ENCODE data around the gene IRF3. TPM values are rescaled to one million over a fixed set of nuclear protein-coding genes. Genes with fewer than 3 reads are reported as not detected.

The IRF3 gene
- total RNA-seq, 1 experiment from 2014 or later = 181 TPM

GRCh38 chr19:49666120-49666444, 425 bp upstream of the IRF3 start:
- no peak for DNase-seq
- ChIA-PET CTCF (no interaction called here), POLR2A (ENCODE audit: unreplicated experiment) (interaction anchor here (0.5 to 0.6 kb wide), 3 partner anchors 24 to 213 kb away, joined by 3 to 6 read pairs (median 4); partner anchors contain the start of gene SCAF1)
- TF ChIP-seq CTCF (conservative IDR thresholded peaks at IDR 0.05) (no peak), EZH2 (IDR thresholded peaks at IDR 0.05; ENCODE audit: low read depth) (no peak)
- Histone ChIP-seq H3K9me2 (ENCODE audit: insufficient read depth) (no peaks in the 10 kb centered on the region), H3K9me3 (ENCODE audit: insufficient read depth, low read depth) (no peaks in the 10 kb centered on the region), H3K4me2 (peak overlapping the region; percentile 99), H3K36me3 (ENCODE audit: low read depth) (peaks cover 10% of the 10 kb centered on the region), H3K4me1 (replicated peaks; ENCODE audit: insufficient read depth) (peaks cover 21% of the 10 kb centered on the region), H3K4me3 (peak overlapping the region; percentile 95), H3K79me2 (ENCODE audit: low read depth) (peaks cover 44% of the 10 kb centered on the region), H2AFZ (peak overlapping the region; percentile 90), H3F3A (ENCODE audit: insufficient read depth, low read depth) (peaks cover 37% of the 10 kb centered on the region), H3K27me3 (ENCODE audit: insufficient read depth, low read depth) (no peaks in the 10 kb centered on the region), H3K27ac (no peak overlapping the region), H4K20me1 (ENCODE audit: insufficient read depth) (peaks cover 17% of the 10 kb centered on the region)
- TSS peak; percentile 55 for BruUV-seq (replicated peaks)
- intact Hi-C loops (cut with micrococcal nuclease; ENCODE audit: unreplicated experiment) = no loop called here

GRCh38 chr19:49665036-49665350, 664 bp downstream of the IRF3 start:
- DNase-seq = no peak
- peak overlapping the region; percentile 67 for H3K27ac ChIP-seq
- no TSS peak for BruUV-seq (replicated peaks)
- H4K20me1 ChIP-seq (ENCODE audit: insufficient read depth) = peaks cover 26% of the 10 kb centered on the region
- peaks cover 21% of the 10 kb centered on the region for H3K4me1 ChIP-seq (replicated peaks; ENCODE audit: insufficient read depth)
- TF ChIP-seq CTCF (conservative IDR thresholded peaks at IDR 0.05) (no peak), EZH2 (IDR thresholded peaks at IDR 0.05; ENCODE audit: low read depth) (no peak)
- peak overlapping the region; percentile 95 for H3K4me3 ChIP-seq
- H3K9me2 ChIP-seq (ENCODE audit: insufficient read depth) = no peaks in the 10 kb centered on the region
- peaks cover 44% of the 10 kb centered on the region for H3K79me2 ChIP-seq (ENCODE audit: low read depth)
- H3K27me3 ChIP-seq (ENCODE audit: insufficient read depth, low read depth) = no peaks in the 10 kb centered on the region
- ChIA-PET CTCF (interaction anchor here (0.7 kb wide), 1 partner anchor 24 kb away, joined by 13 read pairs; no protein-coding TSS in a partner anchor), POLR2A (ENCODE audit: unreplicated experiment) (interaction anchor here (0.5 to 1.9 kb wide), 5 partner anchors 11 to 567 kb away, joined by 3 to 25 read pairs (median 14); partner anchors contain the start of genes AP2A1, RRAS and SCAF1)
- peak overlapping the region; percentile 99 for H3K4me2 ChIP-seq
- H3K9me3 ChIP-seq (ENCODE audit: insufficient read depth, low read depth) = no peaks in the 10 kb centered on the region
- peak overlapping the region; percentile 90 for H2AFZ ChIP-seq
- intact Hi-C loops (cut with micrococcal nuclease; ENCODE audit: unreplicated experiment) = loop anchor here (2.0 kb wide), 1 partner anchor 72 kb away; no protein-coding TSS in a partner anchor
- peaks cover 48% of the 10 kb centered on the region for H3F3A ChIP-seq (ENCODE audit: insufficient read depth, low read depth)
- peaks cover 14% of the 10 kb centered on the region for H3K36me3 ChIP-seq (ENCODE audit: low read depth)

- H3K4me1 ChIP-seq (replicated peaks; ENCODE audit: insufficient read depth) = peaks cover 21% of the 10 kb centered on the region
- peaks cover 14% of the 10 kb centered on the region for H3K36me3 ChIP-seq (ENCODE audit: low read depth)
- ChIA-PET POLR2A (ENCODE audit: unreplicated experiment) (interaction anchor here (0.5 to 1.9 kb wide), 10 partner anchors 11 to 567 kb away, joined by 3 to 25 read pairs (median 7); partner anchors contain the start of genes AP2A1, RRAS and SCAF1), CTCF (interaction anchor here (0.5 to 0.7 kb wide), 2 partner anchors 24 to 119 kb away, joined by 6 to 13 read pairs; no protein-coding TSS in a partner anchor)
- intact Hi-C loops (cut with micrococcal nuclease; ENCODE audit: unreplicated experiment) = loop anchor here (1.0 to 2.0 kb wide), 2 partner anchors 22 to 72 kb away; partner anchors contain the start of gene SCAF1
- no peaks in the 10 kb centered on the region for H3K9me2 ChIP-seq (ENCODE audit: insufficient read depth)
- H4K20me1 ChIP-seq (ENCODE audit: insufficient read depth) = peaks cover 30% of the 10 kb centered on the region
- H3K4me3 ChIP-seq = peak overlapping the region; percentile 95
- peak overlapping the region; percentile 90; the same call in 1 of the 2 replicates for H2AFZ ChIP-seq
- BruUV-seq (replicated peaks) = no TSS peak
- DNase-seq = peak; percentile 94
- H3K79me2 ChIP-seq (ENCODE audit: low read depth) = peaks cover 44% of the 10 kb centered on the region
- no peak for TF ChIP-seq CTCF (conservative IDR thresholded peaks at IDR 0.05)
- TF ChIP-seq EZH2 (IDR thresholded peaks at IDR 0.05; ENCODE audit: low read depth) = no peak
- peaks cover 54% of the 10 kb centered on the region for H3F3A ChIP-seq (ENCODE audit: insufficient read depth, low read depth)
- no peaks in the 10 kb centered on the region for H3K9me3 ChIP-seq (ENCODE audit: insufficient read depth, low read depth)
- H3K4me2 ChIP-seq = peak overlapping the region; percentile 99
- H3K27ac ChIP-seq = peak overlapping the region; percentile 67
- H3K27me3 ChIP-seq (ENCODE audit: insufficient read depth, low read depth) = no peaks in the 10 kb centered on the region
Observed at GRCh38 chr19:49664171-49665035, 1.3 kb downstream of the IRF3 start.
